Measurements from ENCODE around the gene SV2C.

Gene SV2C

DNA sequence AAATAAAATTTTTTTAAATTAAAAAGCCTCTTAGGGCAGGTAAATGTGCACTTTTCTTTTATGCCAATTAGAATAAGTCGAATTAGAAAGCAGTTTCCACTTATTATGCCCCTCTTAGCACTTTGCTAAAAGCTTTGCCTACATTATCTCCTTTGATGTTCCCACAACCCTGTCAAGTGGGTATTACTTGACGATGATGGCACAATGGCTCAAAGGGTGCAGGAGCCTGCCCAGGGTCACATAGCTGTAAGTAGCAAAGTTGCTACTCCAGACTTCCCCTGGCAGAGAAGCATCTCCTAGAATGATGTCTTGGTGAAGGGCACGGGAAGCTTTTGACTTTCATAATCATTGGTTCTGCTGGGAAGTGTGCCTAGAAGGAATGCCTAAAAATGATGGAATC, 301.5 kb downstream of the SV2C start:
- no peak for DNase-seq (ENCODE audit: low spot score)

DNA sequence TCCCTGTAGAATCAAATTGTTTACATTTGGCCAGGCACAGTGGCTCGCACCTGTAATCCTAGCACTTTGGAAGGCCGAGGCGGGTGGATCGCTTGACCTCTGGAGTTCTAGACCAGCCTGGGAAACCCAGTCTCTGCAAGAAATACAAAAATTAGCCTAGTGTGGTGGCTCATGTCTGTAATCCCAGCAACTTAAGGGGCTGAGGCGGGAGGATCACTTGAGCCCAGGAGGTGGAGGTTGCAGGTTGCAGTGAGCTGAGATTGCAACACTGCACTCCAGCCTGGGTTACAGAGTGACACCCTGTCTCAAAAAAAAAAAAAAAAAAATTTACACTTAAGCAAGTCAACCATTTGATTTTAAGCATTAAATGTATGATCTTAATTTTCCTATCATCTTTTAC, 302.4 kb downstream of the SV2C start:
- DNase-seq (ENCODE audit: low spot score): no peak

DNA sequence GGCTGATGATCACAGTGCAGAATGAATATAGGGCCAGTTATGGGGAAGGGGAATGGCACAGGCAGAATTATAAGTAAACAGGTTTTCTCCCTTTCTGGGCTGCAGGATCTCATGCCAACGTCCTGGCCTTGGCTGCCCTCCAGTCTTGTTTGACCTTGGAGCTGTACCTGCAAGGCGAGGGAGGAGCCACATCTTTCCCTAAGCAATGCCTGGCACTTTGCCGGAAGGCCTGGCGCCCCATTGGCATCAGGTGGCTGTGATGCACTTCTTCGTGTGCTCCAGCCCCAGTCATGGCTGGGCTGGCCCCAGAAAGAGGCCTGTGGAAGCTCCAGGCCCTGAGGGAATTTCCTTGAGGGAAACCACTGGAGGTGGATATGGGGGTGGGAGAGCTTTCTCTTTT, 303.2 kb downstream of the SV2C start:
- no peak for DNase-seq (ENCODE audit: low spot score)

DNA sequence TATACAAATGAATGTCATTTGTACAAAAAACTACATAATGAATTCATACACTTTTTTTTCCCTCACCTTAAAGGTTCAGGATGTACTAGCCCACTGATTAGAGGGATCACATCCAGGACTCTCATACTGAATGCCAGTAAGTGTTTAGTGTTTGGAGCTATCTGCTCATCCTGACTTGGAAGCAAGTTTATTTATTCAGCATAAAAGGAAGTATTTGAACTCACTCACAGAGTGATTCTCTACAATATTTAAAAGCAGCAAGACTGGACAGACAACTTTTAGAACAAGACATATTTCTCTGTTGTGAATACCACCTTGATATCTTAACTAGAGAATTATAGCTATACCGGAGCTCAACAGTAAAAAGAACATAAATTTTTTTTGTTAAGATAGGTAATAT, 305.1 kb downstream of the SV2C start:
- DNase-seq (ENCODE audit: low spot score): no peak

DNA sequence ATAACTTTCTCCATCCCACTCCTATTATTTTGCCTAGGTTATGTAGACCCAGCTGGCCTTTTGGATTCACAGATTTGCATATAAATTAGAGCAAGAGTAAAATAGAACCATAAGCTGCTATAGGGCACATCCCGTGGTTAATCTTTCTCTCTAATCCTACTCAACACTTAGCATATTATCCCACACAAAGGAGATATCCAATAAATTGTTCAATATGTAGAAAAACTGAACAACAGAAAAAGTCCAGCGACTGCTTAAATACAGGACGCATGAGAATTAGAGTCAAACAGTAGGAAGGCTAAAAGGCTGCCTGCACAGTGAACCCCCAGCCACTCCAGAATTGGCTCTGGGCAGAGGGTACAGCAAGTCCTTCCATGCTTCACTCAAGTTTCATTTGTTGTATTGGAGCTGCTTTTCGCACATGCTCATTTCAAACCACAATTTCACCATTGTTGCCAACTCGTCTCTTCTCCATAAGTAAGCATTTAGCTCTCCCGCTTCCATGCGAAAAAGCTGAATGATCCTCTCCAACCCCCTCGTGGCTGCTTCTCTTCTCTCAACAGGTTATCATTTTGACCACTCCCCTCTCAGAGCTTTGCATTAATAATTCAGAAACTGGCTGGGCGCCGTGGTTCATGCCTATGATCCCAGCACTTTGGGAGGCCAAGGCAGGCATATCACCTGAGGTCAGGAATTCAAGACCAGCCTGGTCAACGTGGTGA, 305.8 kb downstream of the SV2C start:
- DNase-seq (ENCODE audit: low spot score): no peak

DNA sequence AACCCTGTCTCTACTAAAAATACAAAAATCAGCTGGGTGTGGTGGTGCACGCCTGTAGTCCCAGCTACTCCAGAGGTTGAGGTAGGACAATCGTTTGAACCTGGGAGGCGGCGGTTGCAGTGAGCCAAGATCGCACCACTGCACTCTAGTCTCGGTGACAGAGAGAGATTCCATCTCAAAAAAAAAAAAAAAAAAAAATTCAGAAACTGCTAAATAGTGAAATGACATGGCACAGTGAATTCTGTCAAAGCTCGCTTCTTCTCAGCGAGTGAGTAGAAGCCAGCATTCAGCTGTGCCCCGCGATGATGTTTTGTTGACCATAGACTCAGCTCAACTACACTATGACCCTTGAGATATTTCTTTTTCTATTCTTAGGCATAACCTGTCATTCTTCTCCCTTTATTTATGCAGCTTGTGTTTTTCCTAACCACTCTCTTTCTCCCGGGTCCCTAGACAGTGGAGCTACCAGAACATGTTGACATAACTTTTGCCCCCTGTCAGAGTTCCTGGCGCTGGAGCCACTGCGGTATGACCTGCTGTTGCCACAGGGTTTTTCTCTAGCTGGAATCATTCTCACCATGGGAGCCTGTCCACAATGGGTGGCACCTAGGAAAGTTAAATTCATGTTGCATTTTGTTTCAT, 306.5 kb downstream of the SV2C start:
- no peak for DNase-seq (ENCODE audit: low spot score)

DNA sequence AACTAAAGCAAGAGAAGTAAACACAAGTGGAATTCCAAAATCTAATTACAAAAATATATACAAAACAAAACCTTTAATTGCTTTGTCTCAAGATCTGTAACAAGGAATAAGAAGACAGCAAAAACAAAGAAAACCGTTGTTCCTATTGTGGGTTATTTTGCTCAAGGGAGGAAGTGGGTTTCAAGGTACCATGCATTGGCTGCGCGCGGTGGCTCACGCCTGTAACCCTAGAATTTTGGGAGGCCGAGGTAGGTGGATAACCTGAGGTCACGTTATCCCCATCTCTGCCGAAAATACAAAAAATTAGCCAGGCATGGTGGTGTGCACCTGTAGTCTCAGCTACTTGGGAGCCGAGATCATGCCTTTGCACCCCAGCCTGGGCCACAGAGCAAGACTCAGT, 307.8 kb downstream of the SV2C start:
- no peak for DNase-seq (ENCODE audit: low spot score)

DNA sequence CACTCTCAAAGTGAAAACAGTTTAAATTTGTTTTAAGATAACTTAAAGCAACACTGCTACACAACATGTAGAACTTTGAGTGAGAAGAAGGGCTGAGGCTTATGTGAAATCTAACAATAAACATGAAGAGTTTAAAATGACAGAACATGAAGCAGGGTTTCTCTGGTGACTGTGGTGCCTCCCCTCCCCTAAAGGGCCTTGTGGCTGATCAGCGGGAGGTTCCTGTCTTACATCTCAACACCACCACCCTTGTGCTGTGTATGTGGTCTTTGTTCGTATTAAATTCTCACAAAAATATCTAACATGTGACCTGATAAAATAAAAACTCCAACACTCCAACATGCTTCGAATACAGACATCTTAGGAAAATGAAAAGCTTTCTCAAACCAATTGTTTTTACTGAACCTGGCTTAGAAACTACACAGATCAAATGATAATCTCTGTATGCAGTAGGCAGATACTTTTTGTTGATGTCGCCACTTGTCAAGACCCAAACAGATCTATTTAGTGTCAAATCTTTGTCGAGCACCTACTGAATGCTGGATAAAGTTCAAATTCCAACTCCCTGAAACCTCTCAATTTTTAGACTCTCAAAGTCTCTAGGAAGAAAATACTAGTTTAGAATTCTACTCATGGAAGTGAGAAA, 310.0 kb downstream of the SV2C start:
- no peak for DNase-seq (ENCODE audit: low spot score)

DNA sequence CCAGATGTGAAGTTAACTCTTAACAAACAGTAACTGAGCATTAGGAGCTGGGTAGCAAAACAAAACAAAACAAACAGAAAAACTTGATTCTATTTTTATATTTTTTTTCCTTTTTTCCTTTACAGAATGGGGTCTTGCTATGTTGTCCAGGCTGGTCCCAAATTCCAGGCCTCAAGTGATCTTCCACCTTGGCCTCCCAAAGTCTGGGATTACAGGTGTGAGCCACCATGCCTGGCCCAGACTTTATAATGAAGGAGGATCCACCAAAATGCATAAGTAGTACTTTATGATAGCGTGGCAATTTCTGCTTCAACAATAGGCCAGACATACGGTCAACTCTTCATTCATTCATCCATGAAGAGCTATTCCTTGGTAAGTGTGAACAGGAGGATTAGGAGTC, 314.0 kb downstream of the SV2C start:
- no peak for DNase-seq (ENCODE audit: low spot score)

DNA sequence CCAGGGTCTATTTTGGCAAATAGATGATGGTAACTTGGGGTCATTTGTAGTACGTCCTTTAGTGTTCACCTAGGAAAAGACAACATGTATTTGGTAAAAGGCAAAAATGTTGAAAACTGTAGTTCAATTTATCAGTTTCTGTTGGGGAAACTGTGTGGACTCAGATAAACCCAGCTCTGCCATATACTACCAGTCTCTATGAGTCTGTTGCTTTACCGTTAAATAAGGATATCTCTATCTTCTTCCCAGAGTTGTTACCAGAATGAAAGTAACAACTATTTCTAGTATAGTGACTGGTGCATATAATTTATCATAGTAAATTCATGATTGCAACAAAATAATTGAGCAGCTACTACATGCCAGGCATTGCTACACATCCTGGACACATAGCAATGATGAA, 316.1 kb downstream of the SV2C start:
- no peak for DNase-seq (ENCODE audit: low spot score)

DNA sequence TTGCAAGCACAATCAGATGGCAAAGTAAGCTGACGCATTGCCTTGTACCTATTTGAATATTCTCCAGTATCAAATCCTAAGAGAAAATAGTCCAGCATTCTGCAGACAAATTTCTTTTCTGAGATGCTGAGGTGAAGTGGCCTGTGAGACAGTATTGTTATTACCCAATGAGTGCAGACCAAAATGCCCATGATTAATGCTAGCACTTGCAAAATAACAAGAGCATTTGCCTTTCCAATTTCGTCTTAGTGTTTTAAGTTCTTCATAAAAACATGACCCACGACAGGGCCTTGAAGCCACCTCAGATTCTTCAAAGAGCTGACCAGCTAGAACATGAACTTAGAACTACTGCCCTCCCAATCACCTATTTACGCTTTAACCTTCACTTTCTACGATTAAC, 317.3 kb downstream of the SV2C start:
- no peak for DNase-seq (ENCODE audit: low spot score)

DNA sequence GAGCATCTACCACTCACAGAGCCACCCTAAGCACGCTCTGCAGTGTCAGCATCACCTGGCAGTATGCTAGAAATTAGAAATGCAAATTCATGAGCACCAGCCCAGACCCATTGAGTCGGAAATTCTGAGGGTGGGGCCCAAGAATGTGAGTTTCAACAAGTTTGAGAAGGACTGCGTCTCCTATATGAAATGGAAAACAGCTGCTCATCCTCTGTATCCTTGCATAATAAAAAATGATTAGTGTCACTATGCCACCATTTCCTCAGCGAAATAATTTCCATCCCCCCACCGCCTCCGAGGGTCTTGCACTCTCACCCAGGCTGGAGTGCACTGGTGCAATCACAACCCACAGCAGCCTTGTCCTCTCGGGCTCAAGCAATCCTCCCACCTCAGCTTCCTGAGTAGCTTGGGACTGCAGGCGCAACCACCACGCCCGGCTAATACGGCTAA, 318.6 kb downstream of the SV2C start:
- no peak for DNase-seq (ENCODE audit: low spot score)

DNA sequence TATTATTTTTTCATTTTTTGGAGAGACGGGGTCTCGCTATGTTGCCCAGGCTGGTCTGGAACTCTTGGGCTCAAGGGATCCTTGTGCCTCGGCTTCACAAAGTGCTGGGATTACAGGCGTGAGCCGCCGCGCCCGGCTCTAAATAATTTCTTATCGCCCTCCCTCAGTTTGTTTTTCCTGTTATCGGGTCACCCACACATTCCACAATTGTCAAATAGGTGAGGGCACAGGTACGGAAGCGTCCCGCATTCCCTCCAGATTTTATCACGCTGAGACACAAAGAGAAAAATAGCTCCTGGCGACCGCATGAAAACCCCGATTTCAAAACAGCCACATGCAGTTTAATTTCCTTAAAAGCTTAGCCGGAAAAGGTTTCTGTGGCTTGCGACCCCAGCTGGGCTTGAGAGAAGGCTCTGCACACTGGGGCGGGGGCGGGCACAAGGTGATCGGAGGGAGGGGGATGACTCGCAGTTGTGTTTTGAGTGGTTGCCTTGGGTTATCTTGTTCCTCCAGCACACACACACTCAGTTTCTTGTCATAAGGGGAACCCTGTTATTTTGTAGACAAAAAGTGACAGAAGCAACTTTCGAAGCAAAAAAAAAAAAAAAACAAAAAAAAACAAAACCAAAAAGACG, 319.2 kb downstream of the SV2C start:
- DNase-seq (ENCODE audit: low spot score): no peak

DNA sequence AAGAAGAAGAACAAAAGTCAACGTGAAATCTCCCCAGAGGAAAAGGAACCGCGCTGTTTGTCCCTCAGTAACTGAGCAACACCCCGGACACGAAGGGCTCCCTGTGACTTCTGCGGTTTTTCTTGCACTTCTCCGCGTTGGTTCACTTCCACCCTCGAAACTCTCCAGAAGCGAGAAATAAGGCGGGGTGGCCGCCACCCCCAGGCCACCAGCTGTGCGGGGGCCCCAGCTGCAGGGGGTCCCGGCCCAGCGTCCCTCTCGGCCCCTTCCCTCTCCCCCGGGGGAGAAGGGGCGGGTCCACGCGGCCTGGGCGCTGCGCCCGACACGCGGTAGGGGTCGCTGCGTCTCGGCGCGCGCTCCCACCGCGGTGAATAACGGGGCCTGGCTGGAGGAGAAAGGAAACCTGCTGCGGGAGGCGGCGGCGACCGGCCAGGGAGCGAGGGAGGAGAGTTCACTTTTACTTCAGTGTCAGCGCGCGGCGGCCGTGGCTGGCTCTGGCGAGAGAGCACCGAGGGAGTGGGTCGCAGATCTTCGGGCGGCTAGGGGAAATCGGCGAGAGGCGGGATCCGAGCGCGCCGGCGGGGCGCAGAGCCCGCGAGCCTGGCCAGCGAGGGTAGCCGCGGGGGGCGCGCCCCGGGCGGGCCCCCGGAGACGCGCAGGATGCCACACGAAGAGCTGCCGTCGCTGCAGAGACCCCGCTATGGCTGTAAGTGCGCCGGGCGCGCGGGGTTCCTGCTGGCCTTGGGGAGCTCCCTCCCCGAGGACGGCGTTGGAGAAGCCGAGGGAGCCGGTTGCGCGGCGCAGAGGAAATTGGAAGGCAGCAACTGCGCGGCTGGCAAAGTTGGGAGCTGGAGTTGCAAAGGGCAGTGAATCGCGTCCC, 319.9 kb downstream of the SV2C start, which contains the start of gene IQGAP2:
TSS of gene IQGAP2 (plus strand) at position 400 of the 880 bp plus-strand sequence. CDS start at position 661, 261 bp downstream.
- DNase-seq (ENCODE audit: low spot score): peak; percentile 40

Data from AG08395 (cell line).